Measurements from ENCODE around the gene PRPF6. TPM values are rescaled to one million over a fixed set of nuclear protein-coding genes. Genes with fewer than 3 reads are reported as not detected.
A peak's percentile ranks its signal among the peaks of the same experiment; 100 is the strongest.

The PRPF6 gene
- total RNA-seq, 1 experiment from 2014 or later = 24.2 TPM

- H3K9ac ChIP-seq (ENCODE audit: low read length) = no peak overlapping the region
- no peaks in the 10 kb centered on the region; the same call in 1 of the 2 replicates for H4K20me1 ChIP-seq (ENCODE audit: insufficient read depth, low read depth, low read length)
- no peak overlapping the region for H3K4me2 ChIP-seq (ENCODE audit: low read depth, low read length, poor library complexity, severe bottlenecking)
- no peaks in the 10 kb centered on the region for H3K27me3 ChIP-seq (ENCODE audit: low read length)
- no peak overlapping the region for H3K4me3 ChIP-seq (ENCODE audit: low read length)
- peaks cover 16% of the 10 kb centered on the region for H3K4me1 ChIP-seq (ENCODE audit: low read length)
- no peak overlapping the region for H2AFZ ChIP-seq (ENCODE audit: low read length)
- H3K36me3 ChIP-seq (ENCODE audit: insufficient read depth, low read length) = no peaks in the 10 kb centered on the region
- no peaks in the 10 kb centered on the region for H3K9me2 ChIP-seq (replicated peaks; ENCODE audit: insufficient read depth, low read length)
- no peak for DNase-seq
- H3K79me2 ChIP-seq (ENCODE audit: low read length) = no peaks in the 10 kb centered on the region
- H3K9me3 ChIP-seq (ENCODE audit: low read length) = no peaks in the 10 kb centered on the region
- H3K27ac ChIP-seq (ENCODE audit: low read length) = no peak overlapping the region
These were observed 67.6 kb downstream of the PRPF6 start for GRCh38 chr20:64048402-64049044.

- Histone ChIP-seq H3K9me2 (replicated peaks; ENCODE audit: insufficient read depth, low read length) (no peaks in the 10 kb centered on the region), H3K27ac (ENCODE audit: low read length) (no peak within 1 kb of the TSS), H3K9ac (ENCODE audit: low read length) (peak within 1 kb of the TSS; percentile 23; the same call in 1 of the 2 replicates), H3K4me1 (ENCODE audit: low read length) (peaks cover 16% of the 10 kb centered on the region), H3K9me3 (ENCODE audit: low read length) (no peaks in the 10 kb centered on the region), H3K4me2 (ENCODE audit: low read depth, low read length, poor library complexity, severe bottlenecking) (peak within 1 kb of the TSS; percentile 58), H3K4me3 (ENCODE audit: low read length) (no peak within 1 kb of the TSS; the same call in 1 of the 2 replicates), H3K36me3 (ENCODE audit: insufficient read depth, low read length) (no peaks in the 10 kb centered on the region), H4K20me1 (ENCODE audit: insufficient read depth, low read depth, low read length) (no peaks in the 10 kb centered on the region; the same call in 1 of the 2 replicates), H2AFZ (ENCODE audit: low read length) (no peak within 1 kb of the TSS), H3K27me3 (ENCODE audit: low read length) (no peaks in the 10 kb centered on the region), H3K79me2 (ENCODE audit: low read length) (no peaks in the 10 kb centered on the region)
- DNase-seq = no peak
These were observed 68.3 kb downstream of the PRPF6 start, which contains the start of gene SOX18 for GRCh38 chr20:64049060-64049877. SOX18 (minus strand) TSS chr20:64049639; CDS start chr20:64049516, 123 bp downstream.

- Histone ChIP-seq H3K4me1 (ENCODE audit: low read length) (peaks cover 19% of the 10 kb centered on the region), H3K79me2 (ENCODE audit: low read length) (no peaks in the 10 kb centered on the region), H2AFZ (ENCODE audit: low read length) (no peak overlapping the region), H3K9me3 (ENCODE audit: low read length) (no peaks in the 10 kb centered on the region), H3K4me2 (ENCODE audit: low read depth, low read length, poor library complexity, severe bottlenecking) (peak overlapping the region; percentile 58), H3K4me3 (ENCODE audit: low read length) (no peak overlapping the region; the same call in 1 of the 2 replicates), H3K9ac (ENCODE audit: low read length) (peak overlapping the region; percentile 23; the same call in 1 of the 2 replicates), H3K36me3 (ENCODE audit: insufficient read depth, low read length) (no peaks in the 10 kb centered on the region), H3K27me3 (ENCODE audit: low read length) (no peaks in the 10 kb centered on the region), H4K20me1 (ENCODE audit: insufficient read depth, low read depth, low read length) (no peaks in the 10 kb centered on the region; the same call in 1 of the 2 replicates), H3K27ac (ENCODE audit: low read length) (no peak overlapping the region), H3K9me2 (replicated peaks; ENCODE audit: insufficient read depth, low read length) (no peaks in the 10 kb centered on the region)
- DNase-seq = peak; percentile 79
These were observed 68.9 kb downstream of the PRPF6 start for GRCh38 chr20:64049878-64050260.

GRCh38 chr20:64050261-64051032 is 69.5 kb downstream of the PRPF6 start:
- no peak overlapping the region; the same call in 1 of the 2 replicates for H3K4me3 ChIP-seq (ENCODE audit: low read length)
- H3K27ac ChIP-seq (ENCODE audit: low read length) = no peak overlapping the region
- H3K9me2 ChIP-seq (replicated peaks; ENCODE audit: insufficient read depth, low read length) = no peaks in the 10 kb centered on the region
- H3K9me3 ChIP-seq (ENCODE audit: low read length) = no peaks in the 10 kb centered on the region
- DNase-seq = no peak
- H3K36me3 ChIP-seq (ENCODE audit: insufficient read depth, low read length) = no peaks in the 10 kb centered on the region
- H3K27me3 ChIP-seq (ENCODE audit: low read length) = no peaks in the 10 kb centered on the region
- no peak overlapping the region for H2AFZ ChIP-seq (ENCODE audit: low read length)
- peak overlapping the region; percentile 58 for H3K4me2 ChIP-seq (ENCODE audit: low read depth, low read length, poor library complexity, severe bottlenecking)
- H3K9ac ChIP-seq (ENCODE audit: low read length) = peak overlapping the region; percentile 23; the same call in 1 of the 2 replicates
- H3K4me1 ChIP-seq (ENCODE audit: low read length) = peaks cover 24% of the 10 kb centered on the region
- H4K20me1 ChIP-seq (ENCODE audit: insufficient read depth, low read depth, low read length) = no peaks in the 10 kb centered on the region; the same call in 1 of the 2 replicates
- H3K79me2 ChIP-seq (ENCODE audit: low read length) = no peaks in the 10 kb centered on the region

- H3K9me2 ChIP-seq (replicated peaks; ENCODE audit: insufficient read depth, low read length) = no peaks in the 10 kb centered on the region
- no peak for DNase-seq
- no peak overlapping the region for H3K9ac ChIP-seq (ENCODE audit: low read length)
- no peaks in the 10 kb centered on the region for H3K9me3 ChIP-seq (ENCODE audit: low read length)
- H3K4me1 ChIP-seq (ENCODE audit: low read length) = peaks cover 24% of the 10 kb centered on the region
- no peak overlapping the region for H3K4me3 ChIP-seq (ENCODE audit: low read length)
- no peak overlapping the region for H2AFZ ChIP-seq (ENCODE audit: low read length)
- no peaks in the 10 kb centered on the region for H3K36me3 ChIP-seq (ENCODE audit: insufficient read depth, low read length)
- H3K27me3 ChIP-seq (ENCODE audit: low read length) = no peaks in the 10 kb centered on the region
- no peak overlapping the region for H3K27ac ChIP-seq (ENCODE audit: low read length)
- no peaks in the 10 kb centered on the region for H3K79me2 ChIP-seq (ENCODE audit: low read length)
- H4K20me1 ChIP-seq (ENCODE audit: insufficient read depth, low read depth, low read length) = no peaks in the 10 kb centered on the region; the same call in 1 of the 2 replicates
- no peak overlapping the region for H3K4me2 ChIP-seq (ENCODE audit: low read depth, low read length, poor library complexity, severe bottlenecking)
These were observed 70.1 kb downstream of the PRPF6 start for GRCh38 chr20:64051033-64051452.

- Histone ChIP-seq H3K79me2 (ENCODE audit: low read length) (no peaks in the 10 kb centered on the region), H3K9me2 (replicated peaks; ENCODE audit: insufficient read depth, low read length) (no peaks in the 10 kb centered on the region), H3K4me2 (ENCODE audit: low read depth, low read length, poor library complexity, severe bottlenecking) (no peak overlapping the region), H3K4me3 (ENCODE audit: low read length) (no peak overlapping the region), H3K36me3 (ENCODE audit: insufficient read depth, low read length) (no peaks in the 10 kb centered on the region), H4K20me1 (ENCODE audit: insufficient read depth, low read depth, low read length) (no peaks in the 10 kb centered on the region), H3K4me1 (ENCODE audit: low read length) (peaks cover 24% of the 10 kb centered on the region), H3K27ac (ENCODE audit: low read length) (no peak overlapping the region), H3K9me3 (ENCODE audit: low read length) (no peaks in the 10 kb centered on the region), H3K27me3 (ENCODE audit: low read length) (no peaks in the 10 kb centered on the region), H2AFZ (ENCODE audit: low read length) (no peak overlapping the region), H3K9ac (ENCODE audit: low read length) (no peak overlapping the region)
- no peak for DNase-seq
These were observed 70.8 kb downstream of the PRPF6 start for GRCh38 chr20:64051561-64052325.

GRCh38 chr20:64052326-64052722 is 71.4 kb downstream of the PRPF6 start:
- H3K4me1 ChIP-seq (ENCODE audit: low read length) = peaks cover 25% of the 10 kb centered on the region
- no peaks in the 10 kb centered on the region for H3K27me3 ChIP-seq (ENCODE audit: low read length)
- H3K9ac ChIP-seq (ENCODE audit: low read length) = no peak overlapping the region
- H3K27ac ChIP-seq (ENCODE audit: low read length) = no peak overlapping the region
- no peak for DNase-seq
- H3K79me2 ChIP-seq (ENCODE audit: low read length) = no peaks in the 10 kb centered on the region
- H3K4me2 ChIP-seq (ENCODE audit: low read depth, low read length, poor library complexity, severe bottlenecking) = no peak overlapping the region
- no peaks in the 10 kb centered on the region for H3K36me3 ChIP-seq (ENCODE audit: insufficient read depth, low read length)
- no peaks in the 10 kb centered on the region for H3K9me2 ChIP-seq (replicated peaks; ENCODE audit: insufficient read depth, low read length)
- no peaks in the 10 kb centered on the region for H4K20me1 ChIP-seq (ENCODE audit: insufficient read depth, low read depth, low read length)
- no peaks in the 10 kb centered on the region for H3K9me3 ChIP-seq (ENCODE audit: low read length)
- no peak overlapping the region for H2AFZ ChIP-seq (ENCODE audit: low read length)
- no peak overlapping the region for H3K4me3 ChIP-seq (ENCODE audit: low read length)
